OCI-LY3 (cell line): Measurements from ENCODE around the gene CLEC18B.
"Not testable (repeated sequence)": the region's sequence is repeated elsewhere in the genome, so short reads cannot be mapped to it uniquely, and the experiment has no call there.

Experiments used
- EZH2phosphoT487 ChIP-seq: fragments of 200-600 bp; shearing (Covaris generic); IDR thresholded peaks from 2 replicates; pipeline ENCODE4 v1.6.1; 2018; ENCODE audit warnings: antibody characterized with exemption, mixed run types, low read depth
- TF ChIP-seq, protein P1 (sequence below): fragments of 200-600, 300-600 bp; sonication (generic); IDR thresholded peaks from 2 replicates; pipeline ENCODE4 v1.5.1; 2014; ENCODE audit warnings: antibody characterized with exemption, low read length, low read depth

GRCh38 chr16:74394604-74395003, 26.7 kb downstream of the CLEC18B start:
- TF ChIP-seq, protein P1, sequence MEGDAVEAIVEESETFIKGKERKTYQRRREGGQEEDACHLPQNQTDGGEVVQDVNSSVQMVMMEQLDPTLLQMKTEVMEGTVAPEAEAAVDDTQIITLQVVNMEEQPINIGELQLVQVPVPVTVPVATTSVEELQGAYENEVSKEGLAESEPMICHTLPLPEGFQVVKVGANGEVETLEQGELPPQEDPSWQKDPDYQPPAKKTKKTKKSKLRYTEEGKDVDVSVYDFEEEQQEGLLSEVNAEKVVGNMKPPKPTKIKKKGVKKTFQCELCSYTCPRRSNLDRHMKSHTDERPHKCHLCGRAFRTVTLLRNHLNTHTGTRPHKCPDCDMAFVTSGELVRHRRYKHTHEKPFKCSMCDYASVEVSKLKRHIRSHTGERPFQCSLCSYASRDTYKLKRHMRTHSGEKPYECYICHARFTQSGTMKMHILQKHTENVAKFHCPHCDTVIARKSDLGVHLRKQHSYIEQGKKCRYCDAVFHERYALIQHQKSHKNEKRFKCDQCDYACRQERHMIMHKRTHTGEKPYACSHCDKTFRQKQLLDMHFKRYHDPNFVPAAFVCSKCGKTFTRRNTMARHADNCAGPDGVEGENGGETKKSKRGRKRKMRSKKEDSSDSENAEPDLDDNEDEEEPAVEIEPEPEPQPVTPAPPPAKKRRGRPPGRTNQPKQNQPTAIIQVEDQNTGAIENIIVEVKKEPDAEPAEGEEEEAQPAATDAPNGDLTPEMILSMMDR, result not testable (repeated sequence)
- not testable (repeated sequence) for TF ChIP-seq EZH2phosphoT487
